NCI-H146 treated with DMSO at 0.1 percent for 48 hours (cell line): ENCODE measurements around the gene NCMAP.

Source experiments
- DNase-seq: peaks from one replicate; lab custom pipeline; 2025; ENCODE audit not compliant: unreplicated experiment; lab: John Stamatoyannopoulos, UW

The NCMAP gene

DNA sequence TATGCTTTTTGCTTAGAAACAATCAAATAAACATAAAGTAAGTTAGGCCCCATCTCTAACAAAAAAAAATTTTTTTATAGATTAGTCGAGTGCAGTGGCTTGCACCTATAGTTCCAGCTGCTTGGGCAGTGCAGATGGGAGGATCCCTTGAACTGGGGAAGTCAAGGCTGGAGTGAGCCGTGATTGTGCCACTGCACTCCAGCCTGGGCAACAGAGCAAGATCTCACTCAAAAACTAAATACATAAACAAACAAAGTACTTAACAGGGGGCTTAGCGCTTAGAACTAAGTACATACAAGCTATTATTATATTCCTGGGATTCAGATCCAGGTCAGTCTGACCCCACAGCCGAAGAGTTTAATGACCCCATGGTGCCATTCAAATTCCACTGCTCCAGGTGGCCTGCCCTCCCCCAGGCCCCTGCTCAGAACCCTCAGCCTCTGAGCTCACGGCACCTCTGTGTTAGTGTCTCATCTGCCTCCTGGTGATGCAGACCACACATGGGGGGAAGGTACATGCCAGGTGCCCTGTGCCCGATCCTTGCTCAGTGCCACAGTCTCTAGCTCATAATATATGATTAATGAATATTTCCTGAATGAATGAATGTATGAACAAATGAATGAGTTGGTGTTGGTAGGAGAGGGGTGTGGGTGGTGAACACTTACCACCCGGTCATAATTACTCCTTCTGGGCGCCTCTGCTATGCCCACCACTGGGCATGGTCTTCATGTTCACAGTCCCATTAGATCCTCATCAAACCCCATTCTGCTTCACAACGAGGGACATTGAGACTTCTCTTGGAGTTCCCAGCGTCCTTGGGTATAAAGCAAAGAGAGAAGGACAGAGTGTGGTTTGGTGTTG is 14.6 kb downstream of the NCMAP start:
- DNase-seq: no peak

DNA sequence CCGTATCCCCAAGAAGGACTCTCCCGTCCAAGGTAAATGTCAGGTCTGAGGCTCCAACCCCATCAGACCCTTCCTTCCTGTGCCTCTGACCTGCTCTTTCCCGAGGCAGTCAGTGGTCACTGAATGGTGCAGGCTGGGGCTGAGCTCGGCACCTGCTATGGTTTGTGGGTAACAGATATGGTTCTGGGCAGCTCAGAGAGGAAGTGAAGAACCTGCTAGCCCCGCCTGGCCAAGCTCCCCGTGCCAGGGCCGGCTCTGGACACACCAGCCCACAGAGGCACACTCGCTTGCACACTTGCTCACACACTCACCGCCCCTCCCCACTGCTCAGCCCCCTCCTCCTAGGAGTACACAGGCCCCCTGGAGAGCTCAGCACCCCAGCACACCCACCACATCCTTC is 16.4 kb downstream of the NCMAP start:
- DNase-seq: no peak

DNA sequence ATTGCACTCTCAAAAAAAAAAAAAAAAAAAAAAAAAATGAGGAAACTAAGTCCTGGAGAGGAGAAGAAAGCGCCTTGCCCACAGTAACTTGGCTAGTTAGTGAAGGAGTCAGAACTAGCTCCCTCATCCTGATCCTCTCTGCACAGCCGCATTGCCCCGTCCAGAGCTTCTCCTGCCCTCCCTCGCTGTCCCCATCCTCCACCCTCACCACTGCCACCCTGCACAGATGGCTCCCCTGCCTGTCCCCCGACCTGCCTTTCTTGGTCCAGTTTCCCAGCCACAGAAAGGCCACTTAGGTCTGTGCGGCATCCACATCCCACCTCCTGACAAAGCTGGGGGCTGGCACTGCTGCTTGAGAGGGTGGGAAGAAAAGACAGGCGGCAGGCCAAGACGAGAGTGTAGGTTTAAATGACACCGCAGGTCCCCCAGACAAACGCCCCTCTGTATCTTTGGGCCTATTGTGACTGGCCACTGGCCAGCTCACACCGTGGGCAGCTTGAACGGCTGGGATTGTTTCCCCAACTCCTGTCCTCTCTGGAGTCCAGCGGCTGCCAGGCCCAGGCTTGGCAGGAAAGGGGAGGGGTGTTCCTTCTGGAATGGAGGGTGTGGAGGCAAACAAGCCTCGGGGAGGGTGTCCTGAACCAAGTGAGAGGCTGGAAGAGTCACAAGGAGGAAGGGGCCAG is 20.2 kb downstream of the NCMAP start:
- no peak for DNase-seq

- no peak for DNase-seq
These were observed 23.0 kb downstream of the NCMAP start for GRCh38 chr1:24578846-24579245.

DNA sequence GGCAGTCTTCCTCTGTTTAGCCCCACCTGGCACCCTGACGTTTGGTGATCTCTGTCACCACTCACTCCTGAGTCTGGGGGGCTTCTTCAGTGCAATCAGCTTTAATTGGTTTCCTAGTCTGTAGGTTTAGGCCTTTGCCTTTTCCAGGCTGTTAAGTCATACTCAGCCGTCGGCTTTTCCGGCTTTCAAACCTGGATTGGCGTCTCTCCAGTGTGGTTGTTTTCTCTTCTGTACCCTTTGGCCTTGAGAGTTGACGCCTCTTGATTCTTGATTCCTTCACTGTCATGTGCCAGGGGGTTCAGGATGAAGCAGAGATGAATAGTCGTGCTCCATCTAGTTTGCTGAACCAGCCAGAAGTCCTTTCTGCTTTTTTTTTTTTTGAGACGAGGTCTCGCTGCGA is 24.9 kb downstream of the NCMAP start:
- DNase-seq: no peak

DNA sequence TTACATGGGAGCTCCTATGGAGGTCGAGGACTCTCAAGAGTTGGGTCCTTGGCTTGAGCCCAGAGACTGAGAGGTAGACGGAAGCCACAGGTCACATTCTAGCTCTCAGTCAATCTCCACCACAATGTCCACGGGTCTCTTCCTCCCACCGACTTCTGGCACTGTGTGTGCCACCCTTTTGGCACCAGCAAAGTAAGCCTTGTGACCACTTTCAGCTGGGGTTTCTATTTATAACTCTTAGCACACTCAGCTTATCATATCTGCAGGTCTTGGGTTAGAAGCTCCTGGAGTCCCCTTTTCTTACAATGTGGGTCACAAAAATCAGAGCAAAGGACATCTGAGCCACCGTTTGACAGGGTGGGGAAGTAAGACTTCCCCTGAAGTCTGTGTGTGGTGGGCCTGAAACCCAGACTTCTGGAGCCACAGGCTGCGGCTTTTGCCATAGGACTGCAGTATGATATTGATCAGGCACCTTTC is 28.3 kb downstream of the NCMAP start:
- no peak for DNase-seq

- no peak for DNase-seq
These were observed 30.2 kb downstream of the NCMAP start for GRCh38 chr1:24586119-24586518.

GRCh38 chr1:24586970-24587820 is 31.3 kb downstream of the NCMAP start:
- peak; percentile 26 for DNase-seq

DNA sequence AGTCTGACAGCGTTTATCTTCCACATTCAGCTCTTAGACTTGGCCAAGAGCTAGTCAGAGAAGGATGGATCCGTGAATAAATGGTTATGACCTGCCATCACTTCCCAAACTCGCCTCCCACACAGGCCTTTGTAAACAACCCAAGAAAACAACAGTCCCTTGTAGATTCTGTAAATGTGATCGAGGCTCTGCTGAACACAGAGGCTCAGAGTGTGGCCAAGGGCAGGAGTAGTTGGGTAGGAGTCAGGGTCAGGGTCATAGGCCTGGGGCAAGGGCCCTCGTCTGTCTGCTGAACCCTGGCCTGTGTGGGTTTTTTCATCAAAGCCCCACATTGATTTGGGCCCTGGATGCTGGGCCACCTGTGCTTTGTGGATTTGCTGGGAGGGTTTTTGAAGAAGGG is 32.7 kb downstream of the NCMAP start:
- DNase-seq: no peak

GRCh38 chr1:24589200-24589599 is 33.3 kb downstream of the NCMAP start:
- DNase-seq: no peak

GRCh38 chr1:24591781-24592180 is 35.9 kb downstream of the NCMAP start:
- DNase-seq: no peak

GRCh38 chr1:24594328-24594598 is 38.4 kb downstream of the NCMAP start:
- DNase-seq: no peak

GRCh38 chr1:24596401-24596880 is 40.6 kb downstream of the NCMAP start:
- DNase-seq: no peak

DNA sequence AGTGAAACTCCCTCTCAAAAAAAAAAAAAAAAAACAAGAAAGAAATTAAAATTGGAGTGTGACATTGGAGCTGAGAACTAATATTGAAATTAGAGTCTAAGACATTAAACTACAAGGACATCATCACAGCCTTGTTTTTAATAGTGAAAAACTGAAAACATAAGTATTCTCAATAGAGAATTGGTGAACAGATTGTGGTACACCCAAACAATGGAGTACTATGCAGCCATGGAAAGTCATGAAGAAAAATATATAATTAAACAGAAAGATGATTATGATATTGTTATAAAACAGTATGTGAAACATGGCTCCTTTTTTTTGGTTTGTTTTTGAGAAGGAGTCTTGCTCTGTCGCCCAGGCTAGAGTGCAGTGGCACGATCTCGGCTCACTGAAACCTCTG is 43.4 kb downstream of the NCMAP start:
- DNase-seq: no peak

GRCh38 chr1:24600551-24600950 is 44.7 kb downstream of the NCMAP start:
- no peak for DNase-seq

GRCh38 chr1:24605534-24606295 is 49.8 kb downstream of the NCMAP start:
- no peak for DNase-seq

GRCh38 chr1:24606296-24606605 is 50.4 kb downstream of the NCMAP start:
- no peak for DNase-seq

- no peak for DNase-seq
These were observed 50.7 kb downstream of the NCMAP start for GRCh38 chr1:24606621-24607020.

DNA sequence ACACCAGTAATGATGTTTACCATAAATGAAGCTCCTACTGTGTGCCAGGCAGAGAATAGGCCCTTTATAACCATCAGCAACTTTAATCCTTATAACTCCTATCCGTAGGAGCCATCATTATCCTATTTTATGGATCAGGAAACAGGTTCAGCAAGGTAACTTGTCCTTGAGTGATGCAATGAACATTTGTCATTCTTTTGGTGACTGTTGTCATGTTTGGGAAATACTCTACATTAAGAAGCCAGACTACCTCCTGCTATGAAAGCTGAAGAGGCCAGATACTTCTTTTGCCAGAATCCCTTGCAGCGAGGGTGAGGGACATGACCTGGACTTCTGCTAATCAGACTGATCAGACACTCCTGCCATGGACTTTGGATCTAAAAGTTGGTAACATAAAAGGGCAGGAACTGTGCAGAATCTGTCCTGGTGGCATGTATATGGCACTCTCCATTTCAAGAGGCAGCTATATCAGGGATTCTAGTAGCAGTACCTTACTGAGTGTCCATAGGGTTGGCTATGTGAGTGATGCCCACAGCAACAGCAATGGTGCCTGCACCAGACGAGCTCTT is 54.1 kb downstream of the NCMAP start:
- no peak for DNase-seq

GRCh38 chr1:24619376-24619775 is 63.5 kb downstream of the NCMAP start:
- no peak for DNase-seq

DNA sequence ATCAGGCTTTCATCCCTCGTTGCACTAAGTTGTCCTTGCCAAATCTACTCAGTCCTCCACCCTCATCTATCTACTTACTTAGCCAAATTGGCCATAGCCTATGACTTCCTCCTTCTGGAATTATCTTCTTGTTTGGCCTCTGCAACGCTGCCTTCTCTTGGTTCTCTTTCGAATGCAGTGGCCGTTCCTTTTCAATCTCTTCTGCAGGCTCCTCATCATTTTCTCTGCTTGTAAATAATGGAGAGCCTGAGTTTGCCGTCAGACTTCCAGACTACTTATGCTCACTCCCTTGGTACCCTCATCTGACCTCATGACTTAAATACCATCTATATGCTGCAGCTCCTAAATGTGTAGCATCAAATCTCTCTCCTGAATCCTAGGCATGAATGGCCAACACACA is 64.8 kb downstream of the NCMAP start:
- no peak for DNase-seq
